GM12872 (cell line): ENCODE measurements around the gene ANO1.

Source experiments
- TF ChIP-seq, protein P1 (sequence below): IDR thresholded peaks from 3 replicates; pipeline ENCODE4 v1.5.1; 2011; ENCODE audit warnings: low read depth, mild to moderate bottlenecking, low read length, moderate library complexity; ENCODE audit not compliant: insufficient read depth

ANO1 gene

DNA sequence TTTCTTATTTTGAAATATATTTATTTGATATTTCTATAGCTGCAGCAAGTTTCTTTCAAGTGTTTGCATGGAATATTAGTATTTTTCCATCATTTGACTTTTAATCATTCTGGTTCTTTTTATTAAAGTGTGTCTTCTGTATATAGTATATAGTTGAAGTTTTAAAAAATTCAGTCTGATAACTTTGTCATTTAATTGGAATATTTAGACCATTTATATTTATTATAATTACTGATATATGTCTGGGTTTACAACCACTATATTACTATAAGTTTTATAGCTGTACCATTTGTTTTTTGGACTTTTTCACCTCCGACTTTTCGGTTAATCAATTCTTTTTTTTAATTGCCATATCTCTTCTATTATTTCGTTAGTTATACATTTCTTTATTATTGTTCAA lies 22.7 kb upstream of the ANO1 start:
- TF ChIP-seq, protein P1, sequence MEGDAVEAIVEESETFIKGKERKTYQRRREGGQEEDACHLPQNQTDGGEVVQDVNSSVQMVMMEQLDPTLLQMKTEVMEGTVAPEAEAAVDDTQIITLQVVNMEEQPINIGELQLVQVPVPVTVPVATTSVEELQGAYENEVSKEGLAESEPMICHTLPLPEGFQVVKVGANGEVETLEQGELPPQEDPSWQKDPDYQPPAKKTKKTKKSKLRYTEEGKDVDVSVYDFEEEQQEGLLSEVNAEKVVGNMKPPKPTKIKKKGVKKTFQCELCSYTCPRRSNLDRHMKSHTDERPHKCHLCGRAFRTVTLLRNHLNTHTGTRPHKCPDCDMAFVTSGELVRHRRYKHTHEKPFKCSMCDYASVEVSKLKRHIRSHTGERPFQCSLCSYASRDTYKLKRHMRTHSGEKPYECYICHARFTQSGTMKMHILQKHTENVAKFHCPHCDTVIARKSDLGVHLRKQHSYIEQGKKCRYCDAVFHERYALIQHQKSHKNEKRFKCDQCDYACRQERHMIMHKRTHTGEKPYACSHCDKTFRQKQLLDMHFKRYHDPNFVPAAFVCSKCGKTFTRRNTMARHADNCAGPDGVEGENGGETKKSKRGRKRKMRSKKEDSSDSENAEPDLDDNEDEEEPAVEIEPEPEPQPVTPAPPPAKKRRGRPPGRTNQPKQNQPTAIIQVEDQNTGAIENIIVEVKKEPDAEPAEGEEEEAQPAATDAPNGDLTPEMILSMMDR, result no peak

DNA sequence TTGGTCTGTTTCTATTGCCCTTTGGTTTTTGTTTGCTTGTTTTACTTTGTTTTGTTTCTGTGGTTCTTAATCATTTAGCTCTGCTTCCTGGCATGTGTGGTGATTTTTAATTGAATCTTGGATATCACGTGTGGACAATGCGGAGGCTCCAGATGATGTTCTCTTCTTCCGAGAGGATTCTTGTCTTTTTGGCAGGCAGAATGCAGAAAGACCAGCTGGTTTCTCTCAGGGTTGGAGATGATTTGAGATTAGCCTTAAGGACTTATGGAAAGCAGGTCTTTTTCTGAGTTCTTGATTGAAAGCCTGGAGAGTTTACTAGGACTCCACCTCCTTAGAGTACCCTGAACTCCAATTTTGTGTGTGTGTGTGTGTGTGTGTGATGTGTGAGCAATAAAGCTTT lies 21.0 kb upstream of the ANO1 start:
- TF ChIP-seq, protein P1, result no peak

DNA sequence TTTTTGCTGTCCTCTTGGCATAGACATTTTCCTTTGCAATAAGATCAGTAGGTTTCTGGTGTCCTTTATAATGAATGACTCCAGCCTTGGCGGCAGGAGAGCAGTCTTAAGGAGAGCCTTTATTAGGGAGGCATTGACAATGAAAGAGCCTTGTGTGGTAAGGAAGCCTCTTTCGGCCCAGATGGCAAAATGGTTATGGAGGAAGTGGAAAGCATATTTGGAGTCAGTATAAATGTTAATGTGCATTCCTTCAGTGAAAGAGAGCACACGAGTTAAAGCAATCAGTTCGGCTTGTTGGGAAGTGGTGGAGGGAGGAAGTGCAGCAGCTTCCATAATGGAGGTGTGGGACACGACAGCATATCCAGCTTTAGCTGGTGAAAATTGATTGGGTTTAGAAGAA lies 18.1 kb upstream of the ANO1 start:
- TF ChIP-seq, protein P1, result no peak

DNA sequence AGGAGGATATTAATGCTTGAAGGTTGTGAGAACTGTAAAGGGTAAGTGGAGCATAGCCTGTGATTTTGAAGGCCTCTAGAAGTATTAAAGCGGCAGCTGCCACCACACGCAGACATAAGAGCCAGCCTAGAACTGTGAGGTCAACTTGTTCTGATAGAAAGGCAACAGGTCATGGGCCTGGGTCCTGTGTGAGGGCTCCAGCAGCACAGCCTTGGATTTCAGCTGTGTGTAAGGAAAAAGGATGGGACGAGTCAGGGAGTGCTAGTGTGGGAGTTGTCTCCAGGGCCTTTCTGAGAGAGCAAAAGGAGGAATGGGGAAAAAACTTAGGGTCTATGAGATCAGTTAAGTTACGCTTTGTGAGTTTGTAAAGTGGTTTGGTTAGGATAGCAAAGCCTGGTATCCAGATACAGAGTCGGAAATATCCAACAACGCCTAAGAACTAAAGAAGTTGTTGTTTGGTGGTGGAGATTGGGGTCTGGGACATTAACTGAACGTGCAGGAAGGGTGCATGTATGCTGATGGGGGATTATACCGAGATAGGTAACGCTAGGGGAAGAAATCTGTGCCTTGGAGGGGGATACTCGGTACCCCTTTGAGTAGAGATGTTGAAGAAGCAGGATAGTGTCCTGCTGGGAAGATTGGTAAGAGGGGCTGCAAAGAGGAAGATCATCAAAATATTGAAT lies 17.4 kb upstream of the ANO1 start:
- TF ChIP-seq, protein P1, result no peak

DNA sequence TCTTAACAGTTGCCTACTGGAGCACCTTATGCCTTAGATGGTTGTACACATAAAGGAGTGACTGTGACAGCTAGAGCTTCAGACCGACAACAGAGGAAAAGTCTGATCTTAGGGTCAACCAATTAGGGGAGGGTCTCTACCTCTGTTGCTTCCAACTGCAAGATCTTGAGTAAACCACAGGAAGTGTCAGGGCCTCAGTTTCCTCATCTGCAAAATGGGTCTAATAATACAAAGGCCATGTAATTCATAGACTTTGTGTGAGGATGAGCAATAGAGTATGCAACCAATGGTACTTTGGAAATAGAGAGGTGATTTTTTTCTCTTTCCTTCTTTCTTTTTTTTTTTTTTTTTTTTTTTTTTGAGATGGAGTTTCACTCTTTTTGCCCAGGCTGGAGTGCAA lies 16.4 kb upstream of the ANO1 start:
- TF ChIP-seq, protein P1, result no peak

DNA sequence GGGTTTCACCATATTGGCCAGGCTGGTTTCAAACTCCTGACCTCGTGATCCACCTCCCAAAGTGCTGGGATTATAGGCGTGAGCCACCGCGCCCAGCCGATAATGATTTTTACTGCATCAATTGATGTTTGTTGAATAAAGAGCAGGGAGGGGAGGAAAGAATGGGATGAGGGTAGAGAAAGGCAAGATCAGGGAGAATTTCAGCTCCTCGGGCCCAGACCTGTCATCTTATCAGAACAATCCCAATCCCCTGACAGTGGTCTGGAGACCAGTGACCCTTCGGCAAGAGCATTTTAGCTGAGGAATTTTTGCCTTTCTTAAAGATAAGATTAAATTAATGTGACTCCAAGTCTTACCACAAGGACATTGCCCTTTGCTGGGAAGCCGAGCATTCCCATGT lies 15.0 kb upstream of the ANO1 start:
- TF ChIP-seq, protein P1, result no peak

DNA sequence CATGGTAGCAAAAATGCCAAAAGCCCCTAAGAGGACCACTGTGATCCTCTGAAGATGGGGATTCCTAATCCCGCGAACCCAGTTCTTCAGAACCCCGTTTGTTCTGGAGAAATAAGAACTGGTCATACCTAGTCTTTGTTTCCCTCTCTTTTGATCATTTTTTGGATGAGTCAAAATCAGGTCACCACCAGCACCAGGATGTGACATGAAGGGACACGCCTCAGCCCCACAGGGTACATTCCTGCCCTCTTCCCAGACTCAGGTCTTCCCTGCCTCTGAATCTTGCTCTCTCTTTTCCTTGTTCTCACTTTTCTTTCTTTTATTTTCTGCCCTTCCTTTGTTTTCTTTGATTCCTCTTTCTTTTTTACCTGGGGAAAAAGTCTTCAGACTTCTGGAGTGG lies 14.6 kb upstream of the ANO1 start:
- TF ChIP-seq, protein P1, result no peak
